Thoracic aorta (tissue), 2 donors: Measurements from ENCODE around the gene WARS2. TPM values are rescaled to one million over a fixed set of nuclear protein-coding genes. Genes with fewer than 3 reads are reported as not detected.

Experiments
- ATAC-seq: fragments of 150-250 bp; one replicate; pipeline ENCODE4 v1.8.0; 2017; ENCODE audit warnings: low read depth; ENCODE audit not compliant: insufficient number of reproducible peaks, low FRiP score
- DNase-seq: peaks from one replicate; pipeline ENCODE4 v3.0.0-alpha.2; 2020; ENCODE audit warnings: low spot score
- H3K27ac ChIP-seq, 2 donors: fragments of 200-600 bp; sonication (generic); 1 replicate in 1 of 2; 2 replicates in 1 of 2; pipeline ENCODE4 v1.5.1; 2016; ENCODE audit warnings: mild to moderate bottlenecking in 2 of 2, moderate library complexity in 2 of 2
- H3K27me3 ChIP-seq: fragments of 200-600 bp; sonication (generic); replicated peaks from 2 replicates; pipeline ENCODE4 v1.6.0; 2016; ENCODE audit warnings: mild to moderate bottlenecking; ENCODE audit not compliant: insufficient read depth
- H3K36me3 ChIP-seq: fragments of 200-600 bp; sonication (generic); one replicate; pipeline ENCODE4 v1.5.1; 2016
- H3K4me1 ChIP-seq, 2 donors: fragments of 200-600 bp; sonication (generic); 1 replicate in 1 of 2; 2 replicates in 1 of 2; pipeline versions ENCODE4 v1.5.1 to v1.6.0; 2016; ENCODE audit warnings: low read depth in 2 of 2, mild to moderate bottlenecking in 1 of 2; ENCODE audit not compliant: control insufficient read depth in 1 of 2
- H3K4me3 ChIP-seq: fragments of 200-600 bp; sonication (generic); 2 replicates; pipeline ENCODE4 v1.5.1; 2016; ENCODE audit warnings: mild to moderate bottlenecking
- H3K9me3 ChIP-seq: fragments of 200-600 bp; sonication (generic); 2 replicates; pipeline ENCODE4 v1.5.1; 2016
- total RNA-seq, 2 donors: library from RNA; depleted of rRNA; stranded (reverse); fragments of >200 nt; gene quantifications; one replicate each; pipeline versions ENCODE4 v1.1.0 to v1.2.3, GENCODE V29; 2016
- TF ChIP-seq, protein P1 (sequence below): fragments of 200-600 bp; sonication (generic); IDR thresholded peaks from one replicate; pipeline ENCODE4 v1.5.1; 2019; ENCODE audit warnings: antibody characterized with exemption

The WARS2 gene
- total RNA-seq, 2 donors from 2014 or later: 11.1 to 13.8 TPM

DNA sequence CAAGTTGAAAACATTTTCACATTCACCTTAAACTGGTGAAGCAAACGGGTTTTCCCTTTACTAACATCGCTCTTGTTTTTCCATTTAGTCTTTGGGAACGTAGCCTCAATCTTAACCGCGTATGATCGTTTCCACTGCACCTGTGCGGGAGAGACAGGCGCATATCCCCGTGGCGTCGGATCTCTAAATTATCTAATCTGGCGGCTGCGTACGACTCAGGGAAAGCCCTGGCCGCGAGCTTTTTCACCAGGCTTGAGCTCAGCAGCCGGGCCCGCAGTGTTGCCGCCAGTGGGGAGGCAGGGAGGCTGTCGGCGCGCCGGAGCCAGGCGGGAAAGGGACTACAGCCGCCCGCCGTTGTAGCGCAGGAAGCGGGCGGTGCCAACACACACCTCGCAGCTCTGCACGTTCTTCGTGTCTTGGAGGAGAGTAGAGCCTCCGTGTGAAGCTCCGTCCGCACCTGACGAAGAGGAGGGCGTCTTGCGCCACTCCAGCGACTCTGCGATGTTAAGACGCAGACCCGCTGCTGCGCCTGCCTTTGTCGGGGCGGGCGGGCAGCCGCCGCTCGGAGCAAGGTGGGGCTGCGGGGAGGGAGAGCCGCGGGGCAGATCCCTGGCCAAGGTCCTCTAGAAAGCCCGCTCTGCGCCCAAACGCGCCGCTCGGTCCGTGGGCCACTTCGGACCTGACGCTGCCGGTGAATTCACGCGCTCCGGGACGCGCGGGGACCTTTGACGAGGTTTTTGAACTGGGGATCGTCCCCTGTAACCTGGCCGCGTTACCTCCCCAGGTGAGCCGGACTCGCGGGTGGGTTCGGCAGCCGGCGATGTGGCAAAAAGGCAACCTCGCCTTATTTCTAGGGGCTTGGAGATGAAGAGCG is 133.8 kb downstream of the WARS2 start:
- Histone ChIP-seq H3K9me3 (no peaks in the 10 kb centered on the region), H3K4me1 (peaks cover 17 to 29% of the 10 kb centered on the region in 2 donors), H3K4me3 (peak overlapping the region; percentile 36), H3K27ac (no peak overlapping the region), H3K36me3 (no peaks in the 10 kb centered on the region), H3K27me3 (peaks cover 10% of the 10 kb centered on the region)
- DNase-seq: no peak
- TF ChIP-seq, protein P1, sequence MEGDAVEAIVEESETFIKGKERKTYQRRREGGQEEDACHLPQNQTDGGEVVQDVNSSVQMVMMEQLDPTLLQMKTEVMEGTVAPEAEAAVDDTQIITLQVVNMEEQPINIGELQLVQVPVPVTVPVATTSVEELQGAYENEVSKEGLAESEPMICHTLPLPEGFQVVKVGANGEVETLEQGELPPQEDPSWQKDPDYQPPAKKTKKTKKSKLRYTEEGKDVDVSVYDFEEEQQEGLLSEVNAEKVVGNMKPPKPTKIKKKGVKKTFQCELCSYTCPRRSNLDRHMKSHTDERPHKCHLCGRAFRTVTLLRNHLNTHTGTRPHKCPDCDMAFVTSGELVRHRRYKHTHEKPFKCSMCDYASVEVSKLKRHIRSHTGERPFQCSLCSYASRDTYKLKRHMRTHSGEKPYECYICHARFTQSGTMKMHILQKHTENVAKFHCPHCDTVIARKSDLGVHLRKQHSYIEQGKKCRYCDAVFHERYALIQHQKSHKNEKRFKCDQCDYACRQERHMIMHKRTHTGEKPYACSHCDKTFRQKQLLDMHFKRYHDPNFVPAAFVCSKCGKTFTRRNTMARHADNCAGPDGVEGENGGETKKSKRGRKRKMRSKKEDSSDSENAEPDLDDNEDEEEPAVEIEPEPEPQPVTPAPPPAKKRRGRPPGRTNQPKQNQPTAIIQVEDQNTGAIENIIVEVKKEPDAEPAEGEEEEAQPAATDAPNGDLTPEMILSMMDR: no peak
- no peak for ATAC-seq

DNA sequence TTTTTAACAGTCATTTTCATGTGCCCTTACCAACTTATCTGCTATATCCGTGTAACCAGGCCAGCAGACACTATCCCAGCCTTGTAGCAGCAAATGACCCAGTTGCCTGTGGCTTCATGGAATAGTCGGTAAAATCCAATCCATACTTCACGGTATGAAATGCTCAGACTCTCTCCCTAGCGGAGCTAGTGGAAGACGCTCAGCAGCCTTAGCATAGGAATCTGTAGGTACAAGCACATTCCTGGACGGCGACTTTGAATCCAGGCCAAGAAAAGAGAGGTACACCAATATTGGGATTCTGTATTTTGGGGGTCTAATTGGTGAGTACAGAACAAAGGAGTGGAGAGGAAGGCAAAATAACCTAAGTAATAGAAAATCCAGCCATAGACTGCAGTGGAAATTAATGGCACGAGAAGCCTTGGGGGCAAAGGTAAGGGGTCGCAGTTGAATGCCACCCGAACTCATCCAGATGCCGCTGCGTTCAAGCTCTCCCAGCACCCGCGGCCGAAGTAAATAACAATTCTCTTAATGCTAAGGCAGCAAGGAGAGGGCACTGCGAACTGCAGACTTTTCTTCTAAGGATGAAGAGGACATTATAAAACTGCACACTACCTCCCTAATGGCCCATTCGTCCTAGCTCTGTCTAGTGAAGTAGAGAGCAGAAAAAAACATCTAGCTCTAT is 134.6 kb downstream of the WARS2 start:
- Histone ChIP-seq H3K4me1 (peaks cover 19 to 33% of the 10 kb centered on the region in 2 donors), H3K36me3 (no peaks in the 10 kb centered on the region), H3K27me3 (peaks cover 10% of the 10 kb centered on the region), H3K4me3 (no peak overlapping the region), H3K27ac (no peak overlapping the region), H3K9me3 (no peaks in the 10 kb centered on the region)
- no peak for ATAC-seq
- DNase-seq: no peak
- TF ChIP-seq, protein P1: no peak

DNA sequence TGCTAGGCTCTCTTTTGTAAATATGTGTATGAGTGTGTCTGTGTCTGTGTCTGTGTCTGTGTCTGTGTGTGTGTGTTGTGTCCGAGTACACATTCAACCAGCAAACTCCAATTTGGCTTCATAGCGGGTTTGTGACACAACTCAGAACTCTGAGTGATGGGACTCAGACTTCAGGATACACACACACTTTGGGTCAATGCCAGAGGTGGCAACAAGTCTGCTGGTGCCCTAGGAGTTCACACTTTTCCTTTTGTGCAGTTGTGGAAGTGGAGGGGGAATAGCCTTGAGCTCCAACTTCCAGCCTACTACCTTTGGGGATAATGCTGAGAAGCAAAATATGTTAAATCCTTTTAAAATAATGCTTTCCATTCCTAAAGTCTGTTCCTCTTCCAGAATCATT is 135.7 kb downstream of the WARS2 start:
- H3K4me3 ChIP-seq: no peak overlapping the region
- TF ChIP-seq, protein P1: no peak
- DNase-seq (no peak), ATAC-seq (no peak)
- no peak overlapping the region for H3K27ac ChIP-seq
- H3K9me3 ChIP-seq: no peaks in the 10 kb centered on the region
- H3K36me3 ChIP-seq: no peaks in the 10 kb centered on the region
- H3K4me1 ChIP-seq: peaks cover 24 to 42% of the 10 kb centered on the region in 2 donors
- peaks cover 15% of the 10 kb centered on the region for H3K27me3 ChIP-seq

DNA sequence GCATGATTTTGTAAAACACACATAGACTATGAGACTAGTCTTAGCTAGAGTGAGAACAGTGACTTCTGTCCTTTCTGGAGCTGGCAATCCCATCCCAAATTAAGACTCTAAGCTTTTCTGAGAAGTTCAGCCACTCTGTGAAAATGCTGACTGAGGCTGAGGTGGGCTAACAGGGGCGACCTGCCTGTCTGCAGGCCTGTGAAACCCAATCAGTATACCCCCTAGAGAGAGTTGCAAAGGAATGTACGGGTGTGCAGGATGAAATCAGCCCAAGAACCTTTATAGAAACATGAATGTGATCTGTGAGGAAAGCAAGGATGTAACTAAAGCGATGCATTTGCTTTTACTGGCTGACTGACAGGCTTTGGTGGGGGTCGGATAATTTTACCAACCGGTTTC is 136.3 kb downstream of the WARS2 start:
- peaks cover 17% of the 10 kb centered on the region for H3K27me3 ChIP-seq
- H3K27ac ChIP-seq: no peak overlapping the region
- H3K9me3 ChIP-seq: no peaks in the 10 kb centered on the region
- H3K4me1 ChIP-seq: peaks cover 21 to 39% of the 10 kb centered on the region in 2 donors
- TF ChIP-seq, protein P1: no peak
- DNase-seq: no peak
- ATAC-seq: no peak
- H3K36me3 ChIP-seq: no peaks in the 10 kb centered on the region
- no peak overlapping the region for H3K4me3 ChIP-seq

DNA sequence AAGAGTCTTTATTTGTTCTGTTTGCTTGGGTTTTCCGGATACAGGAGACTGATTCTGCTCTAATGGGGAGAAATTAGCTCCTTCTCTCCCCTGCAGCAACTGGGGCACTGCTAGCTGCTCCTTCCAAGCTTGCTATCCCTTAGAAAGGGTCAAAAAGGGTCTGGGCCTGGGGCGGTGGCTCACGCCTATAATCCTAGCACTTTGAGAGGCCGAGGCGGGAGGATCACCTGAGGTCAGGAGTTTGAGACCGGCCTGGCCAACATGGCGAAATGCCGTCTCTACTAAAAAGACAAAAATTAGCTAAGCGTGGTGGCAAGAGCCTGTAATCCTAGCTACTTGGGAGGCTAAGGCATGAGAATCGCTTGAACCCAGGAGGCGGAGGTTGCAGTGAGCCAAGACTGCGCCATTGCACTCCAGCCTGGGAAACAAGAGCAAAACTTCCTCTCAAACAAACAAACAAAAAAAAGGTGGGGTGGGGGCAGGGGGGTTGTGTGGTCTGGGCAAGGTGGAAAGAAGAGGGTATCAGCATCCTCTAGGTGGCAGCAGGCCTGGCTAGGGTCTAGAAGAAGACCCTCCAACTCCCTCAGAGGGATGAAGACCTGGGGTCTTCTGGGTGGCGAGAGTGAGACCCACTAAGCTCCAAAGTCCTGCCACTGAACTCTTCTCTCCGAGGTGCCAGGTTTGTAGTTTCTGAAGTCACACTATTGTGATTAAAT is 136.9 kb downstream of the WARS2 start:
- H3K4me3 ChIP-seq: no peak overlapping the region
- no peak for DNase-seq
- TF ChIP-seq, protein P1: no peak
- H3K9me3 ChIP-seq: no peaks in the 10 kb centered on the region
- H3K27me3 ChIP-seq: peaks cover 17% of the 10 kb centered on the region
- ATAC-seq: no peak
- no peaks in the 10 kb centered on the region for H3K36me3 ChIP-seq
- no peak overlapping the region for H3K27ac ChIP-seq
- H3K4me1 ChIP-seq: peaks cover 17 to 35% of the 10 kb centered on the region in 2 donors
